ENCODE results near the gene CACNA2D2.

Gene CACNA2D2

DNA sequence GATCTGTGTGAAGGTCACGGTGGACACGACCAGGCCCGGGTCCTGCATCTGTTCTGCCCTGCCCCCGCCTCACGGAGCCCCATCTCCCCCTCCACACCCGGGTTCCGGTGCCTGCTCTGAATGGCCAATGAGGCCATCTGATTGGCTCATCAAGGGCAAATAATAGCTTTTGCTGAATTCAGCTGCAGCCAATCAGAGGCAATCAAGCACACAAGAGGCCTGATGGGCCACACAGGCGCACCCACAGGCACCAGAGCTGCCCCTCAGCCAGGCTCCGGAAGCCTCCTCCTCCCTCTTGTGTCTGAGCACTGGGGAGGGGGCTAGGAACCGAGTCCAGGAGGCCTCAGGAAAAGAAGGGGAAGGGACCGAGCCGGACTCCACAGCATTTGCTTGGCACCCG is 49.5 kb downstream of the CACNA2D2 start:
- Histone ChIP-seq H3K9ac (ENCODE audit: low read length in 5 of 5) (no peak overlapping the region), H3K4me1 (ENCODE audit: control insufficient read depth in 5 of 5, insufficient read depth in 5 of 5, low read length in 5 of 5) (peaks cover 0 to 5% (median 2%) of the 10 kb centered on the region in 5 donors), H3K36me3 (ENCODE audit: control insufficient read depth in 5 of 5, insufficient read depth in 5 of 5, low read length in 5 of 5) (no peaks in the 10 kb centered on the region), H3K27ac (ENCODE audit: low read depth, low read length) (no peak overlapping the region), H3K27me3 (ENCODE audit: control insufficient read depth in 5 of 5, insufficient read depth in 4 of 5, low read length in 5 of 5) (peaks cover 0 to 7% (median 5%) of the 10 kb centered on the region in 5 donors), H3K9me3 (ENCODE audit: control insufficient read depth in 5 of 5, low read length in 5 of 5) (no peaks in the 10 kb centered on the region), H3K4me3 (ENCODE audit: low read depth in 1 of 5, low read length in 5 of 5) (no peak overlapping the region)

DNA sequence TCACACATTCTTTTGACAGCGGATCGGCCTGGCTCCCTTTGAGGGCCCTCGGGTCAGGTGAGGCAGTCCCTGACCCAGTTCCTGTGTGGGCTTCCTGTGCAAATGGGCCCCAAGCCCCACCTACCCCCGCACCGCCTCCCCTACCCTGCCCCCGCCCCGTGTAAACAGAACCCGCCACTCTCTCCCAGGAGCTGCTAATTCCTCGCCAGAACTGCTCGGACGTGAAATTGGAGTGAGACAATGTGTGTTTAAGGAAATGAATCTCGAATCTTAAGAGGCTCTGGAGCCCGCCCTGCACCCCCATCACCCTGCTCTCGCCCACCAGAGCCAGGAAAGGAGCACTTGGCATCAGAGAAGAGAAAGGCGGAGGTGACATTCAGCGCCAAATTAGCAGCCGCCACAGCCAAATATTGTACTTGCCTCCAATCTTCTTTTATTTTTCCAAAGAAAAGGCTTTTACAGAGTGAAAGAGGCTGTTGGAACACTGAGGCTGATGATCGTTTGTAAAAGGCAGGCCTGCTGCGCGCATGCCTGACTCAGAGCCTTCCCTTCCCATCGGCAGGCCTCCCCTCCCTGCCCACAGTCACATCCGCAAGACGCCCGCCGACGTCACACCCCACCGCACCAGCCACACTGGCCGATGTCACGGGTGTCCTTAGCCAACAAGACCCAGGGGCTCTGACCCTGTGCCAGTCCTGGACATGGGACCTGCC is 53.1 kb downstream of the CACNA2D2 start:
- H3K9me3 ChIP-seq (ENCODE audit: control insufficient read depth in 5 of 5, low read length in 5 of 5): no peaks in the 10 kb centered on the region
- peak overlapping the region in 4 of 5 donors; percentile 6 to 40 (median 19) for H3K4me3 ChIP-seq (ENCODE audit: low read depth in 1 of 5, low read length in 5 of 5)
- H3K27me3 ChIP-seq (ENCODE audit: control insufficient read depth in 5 of 5, insufficient read depth in 4 of 5, low read length in 5 of 5): peaks cover 0 to 5% (median 0%) of the 10 kb centered on the region in 5 donors

DNA sequence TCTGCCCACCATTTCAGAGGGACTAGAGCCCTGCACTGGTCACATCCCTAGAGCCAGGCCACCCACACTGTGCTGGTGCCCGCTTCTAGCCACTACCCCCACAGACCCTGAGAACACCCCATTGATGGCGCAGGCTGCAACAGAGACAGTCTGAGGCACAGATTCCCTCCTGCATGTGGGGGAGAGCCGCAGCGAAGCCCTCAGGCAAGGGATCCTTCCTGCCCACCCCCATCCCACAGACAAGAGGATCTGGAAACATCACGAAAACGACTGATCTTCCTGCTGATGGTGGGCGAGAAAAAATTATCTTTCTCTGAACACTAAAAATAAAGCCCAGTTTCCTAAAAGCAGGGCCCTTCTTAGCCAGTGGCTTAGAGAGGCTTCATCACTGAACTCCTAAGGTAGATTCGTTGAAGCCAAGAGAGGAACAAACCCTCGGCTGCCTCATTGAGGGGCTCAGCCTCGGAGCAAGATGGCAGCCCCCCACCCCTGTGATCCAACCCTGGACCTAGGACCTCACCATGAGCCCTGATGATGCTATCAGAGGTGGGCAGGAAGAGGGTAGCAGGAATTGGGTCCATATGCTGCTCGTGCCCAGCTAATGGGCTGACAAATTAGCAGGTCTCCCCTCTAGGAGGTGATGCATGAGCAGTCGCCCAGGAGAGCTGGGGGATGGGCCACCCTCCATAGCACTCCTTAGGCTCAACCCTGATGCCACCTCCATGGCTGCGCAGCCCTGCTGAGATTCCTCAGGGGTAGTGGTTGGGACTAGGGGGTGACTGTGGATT is 54.5 kb downstream of the CACNA2D2 start:
- Histone ChIP-seq H3K36me3 (ENCODE audit: control insufficient read depth in 5 of 5, insufficient read depth in 5 of 5, low read length in 5 of 5) (no peaks in the 10 kb centered on the region), H3K4me1 (ENCODE audit: control insufficient read depth in 5 of 5, insufficient read depth in 5 of 5, low read length in 5 of 5) (peaks cover 0 to 5% (median 2%) of the 10 kb centered on the region in 5 donors), H3K9me3 (ENCODE audit: control insufficient read depth in 5 of 5, low read length in 5 of 5) (no peaks in the 10 kb centered on the region), H3K27ac (ENCODE audit: low read depth, low read length) (no peak overlapping the region), H3K4me3 (ENCODE audit: low read depth in 1 of 5, low read length in 5 of 5) (no peak overlapping the region), H3K27me3 (ENCODE audit: control insufficient read depth in 5 of 5, insufficient read depth in 4 of 5, low read length in 5 of 5) (peaks cover 0 to 4% (median 0%) of the 10 kb centered on the region in 5 donors), H3K9ac (ENCODE audit: low read length in 5 of 5) (no peak overlapping the region)

More for the DNA sequence above, 53.1 kb downstream of the CACNA2D2 start:
- H3K27ac ChIP-seq (ENCODE audit: low read depth, low read length): no peak overlapping the region
- H3K36me3 ChIP-seq (ENCODE audit: control insufficient read depth in 5 of 5, insufficient read depth in 5 of 5, low read length in 5 of 5): no peaks in the 10 kb centered on the region
- H3K9ac ChIP-seq (ENCODE audit: low read length in 5 of 5): no peak overlapping the region
- peaks cover 0 to 5% (median 2%) of the 10 kb centered on the region in 5 donors for H3K4me1 ChIP-seq (ENCODE audit: control insufficient read depth in 5 of 5, insufficient read depth in 5 of 5, low read length in 5 of 5)

DNA sequence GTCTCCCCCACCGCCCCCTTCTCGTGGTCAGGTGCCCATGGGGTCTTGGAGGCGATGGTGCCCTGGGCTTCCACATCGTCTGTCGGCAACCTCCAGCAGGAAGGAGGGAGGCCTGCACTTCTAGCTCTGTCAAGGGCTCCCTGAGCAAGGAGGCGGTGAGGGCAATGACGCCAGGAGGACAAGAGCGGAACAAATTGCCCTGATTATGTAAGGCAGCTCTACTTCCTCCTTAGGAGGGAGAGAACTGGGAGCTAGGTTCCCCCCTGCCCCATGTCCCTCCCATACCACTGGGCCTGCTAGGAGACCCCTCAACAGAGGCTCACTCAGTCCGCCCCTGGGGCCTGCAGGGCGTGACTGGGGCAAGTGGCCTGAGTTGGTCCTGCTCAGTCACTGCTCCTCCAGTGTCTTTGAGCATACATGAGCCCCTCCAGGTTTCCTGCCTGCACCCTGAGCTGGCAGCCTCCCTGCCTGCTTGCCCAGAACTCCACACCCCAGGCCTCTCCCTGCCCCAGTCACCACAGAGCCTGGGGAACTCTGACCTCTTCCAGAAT is 56.1 kb downstream of the CACNA2D2 start:
- Histone ChIP-seq H3K27me3 (ENCODE audit: control insufficient read depth in 5 of 5, insufficient read depth in 4 of 5, low read length in 5 of 5) (peaks cover 0 to 2% (median 0%) of the 10 kb centered on the region in 5 donors), H3K9me3 (ENCODE audit: control insufficient read depth in 5 of 5, low read length in 5 of 5) (no peaks in the 10 kb centered on the region), H3K4me1 (ENCODE audit: control insufficient read depth in 5 of 5, insufficient read depth in 5 of 5, low read length in 5 of 5) (peaks cover 0 to 5% (median 2%) of the 10 kb centered on the region in 5 donors), H3K9ac (ENCODE audit: low read length in 5 of 5) (no peak overlapping the region), H3K4me3 (ENCODE audit: low read depth in 1 of 5, low read length in 5 of 5) (no peak overlapping the region), H3K27ac (ENCODE audit: low read depth, low read length) (no peak overlapping the region), H3K36me3 (ENCODE audit: control insufficient read depth in 5 of 5, insufficient read depth in 5 of 5, low read length in 5 of 5) (no peaks in the 10 kb centered on the region)

DNA sequence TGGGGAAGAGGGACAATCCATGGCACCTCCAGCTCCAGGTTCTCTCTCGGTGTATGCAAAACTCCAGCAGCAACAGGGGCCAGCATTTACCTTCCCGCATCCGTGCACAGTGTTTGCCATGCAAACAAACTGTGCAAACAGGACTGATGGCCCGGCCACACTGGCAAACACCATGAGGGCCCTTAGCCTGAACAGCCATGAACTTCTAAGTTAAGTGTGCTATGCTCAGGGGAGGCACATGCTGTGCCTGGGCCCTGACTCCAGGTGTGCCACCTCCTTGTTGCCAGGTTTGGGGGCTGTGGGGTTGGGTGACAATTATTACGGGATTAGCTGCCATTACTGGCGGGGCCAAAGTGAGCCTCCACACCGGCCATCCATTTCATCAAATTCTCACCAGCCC is 57.5 kb downstream of the CACNA2D2 start:
- no peak overlapping the region for H3K27ac ChIP-seq (ENCODE audit: low read depth, low read length)
- no peak overlapping the region for H3K4me3 ChIP-seq (ENCODE audit: low read depth in 1 of 5, low read length in 5 of 5)
- peaks cover 0 to 5% (median 2%) of the 10 kb centered on the region in 5 donors for H3K4me1 ChIP-seq (ENCODE audit: control insufficient read depth in 5 of 5, insufficient read depth in 5 of 5, low read length in 5 of 5)
- H3K9ac ChIP-seq (ENCODE audit: low read length in 5 of 5): no peak overlapping the region
- peaks cover 0 to 2% (median 0%) of the 10 kb centered on the region in 5 donors for H3K27me3 ChIP-seq (ENCODE audit: control insufficient read depth in 5 of 5, insufficient read depth in 4 of 5, low read length in 5 of 5)
- H3K36me3 ChIP-seq (ENCODE audit: control insufficient read depth in 5 of 5, insufficient read depth in 5 of 5, low read length in 5 of 5): no peaks in the 10 kb centered on the region
- no peaks in the 10 kb centered on the region for H3K9me3 ChIP-seq (ENCODE audit: control insufficient read depth in 5 of 5, low read length in 5 of 5)

DNA sequence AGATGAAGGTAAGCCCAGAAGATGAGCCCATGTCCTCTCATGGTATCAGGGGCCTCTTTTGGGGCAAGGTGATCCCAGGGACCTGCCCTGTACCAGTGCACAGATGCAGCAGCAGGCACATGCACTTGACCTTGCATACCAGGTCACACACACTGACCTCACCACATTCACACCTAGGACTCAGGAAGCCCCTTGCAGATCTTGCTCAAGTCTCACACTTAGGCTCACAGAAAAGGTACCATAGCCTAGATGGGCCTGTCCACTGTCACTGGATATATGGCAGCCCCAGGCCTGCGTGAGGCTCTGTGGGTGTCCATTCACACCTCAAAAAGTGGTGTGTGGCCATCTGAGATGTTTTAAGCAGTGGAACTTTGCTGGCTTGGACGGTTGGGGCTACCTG is 58.7 kb downstream of the CACNA2D2 start:
- Histone ChIP-seq H3K27ac (ENCODE audit: low read depth, low read length) (no peak overlapping the region), H3K9ac (ENCODE audit: low read length in 5 of 5) (no peak overlapping the region), H3K27me3 (ENCODE audit: control insufficient read depth in 5 of 5, insufficient read depth in 4 of 5, low read length in 5 of 5) (peaks cover 0 to under 1% (median 0%) of the 10 kb centered on the region in 5 donors), H3K4me3 (ENCODE audit: low read depth in 1 of 5, low read length in 5 of 5) (no peak overlapping the region), H3K4me1 (ENCODE audit: control insufficient read depth in 5 of 5, insufficient read depth in 5 of 5, low read length in 5 of 5) (no peaks in the 10 kb centered on the region), H3K36me3 (ENCODE audit: control insufficient read depth in 5 of 5, insufficient read depth in 5 of 5, low read length in 5 of 5) (no peaks in the 10 kb centered on the region), H3K9me3 (ENCODE audit: control insufficient read depth in 5 of 5, low read length in 5 of 5) (no peaks in the 10 kb centered on the region)

DNA sequence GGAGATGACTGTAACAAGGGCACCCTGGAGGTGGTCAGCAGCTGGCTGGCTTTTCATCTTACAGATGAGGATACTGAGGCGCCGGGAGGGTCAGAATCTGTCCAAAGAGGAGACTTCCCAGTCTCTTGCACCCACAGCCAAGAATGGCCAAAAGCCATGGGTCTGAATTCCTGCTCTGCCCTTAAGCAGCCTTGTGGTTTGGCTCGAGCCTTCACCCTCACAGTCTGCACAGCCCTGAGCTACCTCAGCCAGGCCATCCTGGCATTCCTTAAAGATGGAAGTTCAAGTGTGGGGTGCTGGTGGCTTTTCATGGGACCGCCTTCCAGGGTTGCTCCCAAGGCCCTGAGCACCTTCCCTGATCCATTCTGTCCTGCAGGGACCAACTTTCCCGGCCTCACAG is 59.2 kb downstream of the CACNA2D2 start:
- no peak overlapping the region for H3K4me3 ChIP-seq (ENCODE audit: low read depth in 1 of 5, low read length in 5 of 5)
- H3K9ac ChIP-seq (ENCODE audit: low read length in 5 of 5): no peak overlapping the region
- H3K27ac ChIP-seq (ENCODE audit: low read depth, low read length): no peak overlapping the region
- no peaks in the 10 kb centered on the region for H3K4me1 ChIP-seq (ENCODE audit: control insufficient read depth in 5 of 5, insufficient read depth in 5 of 5, low read length in 5 of 5)
- H3K36me3 ChIP-seq (ENCODE audit: control insufficient read depth in 5 of 5, insufficient read depth in 5 of 5, low read length in 5 of 5): no peaks in the 10 kb centered on the region
- no peaks in the 10 kb centered on the region for H3K9me3 ChIP-seq (ENCODE audit: control insufficient read depth in 5 of 5, low read length in 5 of 5)
- H3K27me3 ChIP-seq (ENCODE audit: control insufficient read depth in 5 of 5, insufficient read depth in 4 of 5, low read length in 5 of 5): no peaks in the 10 kb centered on the region

DNA sequence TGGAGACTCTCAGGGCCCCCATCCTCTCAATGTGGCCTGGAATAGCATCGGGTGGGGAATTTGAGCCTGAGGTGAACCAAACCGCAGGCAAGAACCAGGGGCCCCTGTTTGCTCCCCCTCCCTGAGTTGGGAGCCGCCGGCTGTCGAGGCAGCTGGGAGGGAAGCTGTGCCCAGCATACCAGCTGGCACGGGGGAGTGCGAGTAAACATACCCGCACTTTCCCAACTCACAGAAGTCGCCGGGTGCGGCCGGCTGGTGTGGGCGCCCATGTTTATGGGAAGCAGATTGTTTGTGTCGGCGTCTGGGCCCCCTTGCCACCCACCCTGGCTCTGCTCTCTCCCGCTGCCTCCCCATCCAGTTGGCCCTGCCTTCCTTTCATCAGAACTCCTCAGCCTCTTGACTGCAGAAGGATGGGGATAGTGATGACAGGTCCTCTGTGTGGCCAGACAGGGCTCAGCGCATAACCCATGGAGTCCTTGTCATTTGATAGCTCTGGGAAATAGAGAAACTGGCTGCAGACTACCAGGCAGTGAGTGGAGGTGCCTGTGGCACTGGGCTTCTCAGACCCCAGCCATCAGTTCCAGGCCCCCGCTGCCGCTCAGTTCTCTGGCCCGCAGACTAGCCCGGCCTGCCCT is 60.4 kb downstream of the CACNA2D2 start:
- Histone ChIP-seq H3K36me3 (ENCODE audit: control insufficient read depth in 5 of 5, insufficient read depth in 5 of 5, low read length in 5 of 5) (no peaks in the 10 kb centered on the region), H3K27ac (ENCODE audit: low read depth, low read length) (no peak overlapping the region), H3K27me3 (ENCODE audit: control insufficient read depth in 5 of 5, insufficient read depth in 4 of 5, low read length in 5 of 5) (no peaks in the 10 kb centered on the region), H3K9me3 (ENCODE audit: control insufficient read depth in 5 of 5, low read length in 5 of 5) (no peaks in the 10 kb centered on the region), H3K9ac (ENCODE audit: low read length in 5 of 5) (no peak overlapping the region), H3K4me1 (ENCODE audit: control insufficient read depth in 5 of 5, insufficient read depth in 5 of 5, low read length in 5 of 5) (no peaks in the 10 kb centered on the region), H3K4me3 (ENCODE audit: low read depth in 1 of 5, low read length in 5 of 5) (no peak overlapping the region)

DNA sequence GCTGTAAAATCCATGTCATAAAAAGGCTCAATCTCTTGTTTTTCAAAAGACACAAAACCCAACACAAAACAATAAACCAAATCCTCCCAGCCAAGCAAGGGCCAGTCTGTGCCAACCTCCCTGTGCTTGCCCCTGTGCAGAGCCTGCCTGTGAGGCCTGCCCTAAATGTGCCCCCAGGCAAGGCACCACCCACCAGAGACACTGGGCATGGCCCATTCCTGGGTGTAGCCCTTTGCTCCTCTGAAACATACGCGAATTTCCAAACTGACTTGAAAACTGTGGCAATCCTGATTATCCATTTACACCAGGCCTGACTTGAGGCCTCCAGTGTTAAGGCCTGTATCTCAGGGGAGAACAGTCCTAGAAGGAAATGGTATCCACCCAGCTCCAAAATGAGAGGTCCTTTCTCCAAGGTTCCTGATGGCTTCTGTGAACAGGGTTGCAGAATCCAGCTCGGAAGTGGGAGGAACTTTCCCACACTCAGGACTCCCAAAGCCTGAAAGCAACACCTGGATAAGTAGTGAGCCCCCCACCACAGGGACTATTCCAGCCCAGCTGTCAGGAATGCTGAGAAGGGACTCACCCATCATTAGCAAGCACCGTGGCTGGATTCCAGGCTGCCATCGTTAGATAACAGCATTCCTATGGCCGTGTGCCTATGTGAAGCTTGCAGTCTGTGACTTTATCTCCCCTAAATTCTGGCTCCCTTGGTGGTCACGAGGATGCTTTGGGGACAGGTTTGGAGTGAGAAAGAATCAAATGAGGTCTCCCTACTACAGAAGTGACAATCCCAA is 61.8 kb downstream of the CACNA2D2 start:
- Histone ChIP-seq H3K27me3 (ENCODE audit: control insufficient read depth in 5 of 5, insufficient read depth in 4 of 5, low read length in 5 of 5) (peaks cover 0 to 5% (median 0%) of the 10 kb centered on the region in 5 donors), H3K4me3 (ENCODE audit: low read depth in 1 of 5, low read length in 5 of 5) (no peak overlapping the region), H3K9ac (ENCODE audit: low read length in 5 of 5) (peak overlapping the region in 1 of 5 donors; percentile 11), H3K27ac (ENCODE audit: low read depth, low read length) (no peak overlapping the region), H3K4me1 (ENCODE audit: control insufficient read depth in 5 of 5, insufficient read depth in 5 of 5, low read length in 5 of 5) (no peaks in the 10 kb centered on the region), H3K36me3 (ENCODE audit: control insufficient read depth in 5 of 5, insufficient read depth in 5 of 5, low read length in 5 of 5) (no peaks in the 10 kb centered on the region), H3K9me3 (ENCODE audit: control insufficient read depth in 5 of 5, low read length in 5 of 5) (no peaks in the 10 kb centered on the region)
